ENCODE data around the gene PIGU. TPM values are rescaled to one million over a fixed set of nuclear protein-coding genes. Genes with fewer than 3 reads are reported as not detected.

PIGU gene
- total and polyA plus RNA-seq, 2 of the 13 experiments (the other 11 are each of a cell fraction or from before 2014, with no cell fraction given): 45.5 to 231 TPM

DNA sequence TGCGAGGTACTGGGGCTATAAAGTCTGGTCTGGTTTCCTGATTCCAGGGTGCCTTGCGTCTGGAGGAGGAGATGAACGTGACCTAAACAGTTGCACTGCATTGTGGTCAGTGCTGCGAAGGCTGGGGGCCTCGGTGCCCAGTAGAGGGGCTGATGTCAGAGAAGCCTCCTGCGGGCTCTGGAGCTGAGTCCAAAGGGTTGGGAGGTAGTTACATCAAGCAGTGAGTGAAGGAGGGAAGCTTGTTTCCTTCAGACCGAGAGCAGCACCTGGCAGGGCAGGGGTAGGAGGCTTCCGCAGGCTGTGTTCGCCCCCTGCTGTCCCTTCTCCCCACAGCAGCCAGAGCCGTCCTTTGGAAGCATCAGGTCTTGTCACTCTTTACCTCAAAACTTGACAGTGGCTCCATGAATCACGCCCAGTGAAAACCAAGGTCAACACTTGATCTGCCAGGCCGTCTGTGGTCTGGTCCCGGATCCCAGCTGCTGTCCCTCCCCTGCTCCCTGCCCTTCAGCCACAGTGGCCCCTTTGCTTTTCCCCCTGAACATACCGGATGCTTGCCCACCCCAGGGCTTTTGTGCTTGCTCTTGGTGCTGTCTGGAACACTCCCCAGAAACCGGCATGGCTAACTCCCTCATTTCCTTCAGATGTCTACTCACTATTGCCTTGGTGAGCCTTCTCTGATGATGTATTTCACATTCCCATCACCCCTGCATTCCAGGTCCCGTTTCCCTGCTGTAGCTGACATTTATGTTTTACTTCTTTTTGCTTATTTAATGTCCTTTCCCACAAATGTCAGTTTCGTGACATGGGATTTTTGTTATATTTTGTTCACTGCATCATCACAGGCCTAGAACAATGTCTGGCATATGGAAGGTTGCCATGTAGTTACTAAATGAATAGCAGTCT, 153.7 kb downstream of the PIGU start (continued):
- TF ChIP-seq ZUFSP (CRISPR knock-in tag; IDR thresholded peaks at IDR 0.05; ENCODE audit: borderline replicate concordance) (no peak), GZF1 (CRISPR knock-in tag; IDR thresholded peaks at IDR 0.05) (no peak), NR3C1 (CRISPR knock-in tag; IDR thresholded peaks at IDR 0.05) (no peak), SOX5 (CRISPR knock-in tag; IDR thresholded peaks at IDR 0.05; ENCODE audit: borderline replicate concordance) (peak; percentile 52), ZNF614 (CRISPR knock-in tag; IDR thresholded peaks at IDR 0.05; ENCODE audit: borderline replicate concordance) (no peak), ZNF710 (CRISPR knock-in tag; IDR thresholded peaks at IDR 0.05; ENCODE audit: borderline replicate concordance) (peak; percentile 64; the same call in 1 of the 2 replicates), ZNF547 (CRISPR knock-in tag; IDR thresholded peaks at IDR 0.05) (no peak), ZNF766 (CRISPR knock-in tag; IDR thresholded peaks at IDR 0.05; ENCODE audit: borderline replicate concordance) (no peak), PITX1 (CRISPR knock-in tag; IDR thresholded peaks at IDR 0.05) (peak; percentile 83), TMF1 (CRISPR knock-in tag; IDR thresholded peaks at IDR 0.05; ENCODE audit: low read depth) (no peak), ZNF619 (CRISPR knock-in tag; IDR thresholded peaks at IDR 0.05) (no peak), PAWR (CRISPR knock-in tag; IDR thresholded peaks at IDR 0.05; ENCODE audit: borderline replicate concordance) (no peak), XRCC5 (optimal IDR thresholded peaks at IDR 0.05; ENCODE audit: low read length) (peak; percentile 98), ETS1 (CRISPR knock-in tag; IDR thresholded peaks at IDR 0.05) (no peak), SALL2 (CRISPR knock-in tag; IDR thresholded peaks at IDR 0.05) (peak; percentile 61; the same call in 1 of the 2 replicates), SRSF4 (IDR thresholded peaks at IDR 0.05; ENCODE audit: low read depth, low read length, poor library complexity, severe bottlenecking) (no peak), REPIN1 (CRISPR knock-in tag; IDR thresholded peaks at IDR 0.05; ENCODE audit: borderline replicate concordance, low read depth) (peak; percentile 67), ZNF569 (CRISPR knock-in tag; IDR thresholded peaks at IDR 0.05; ENCODE audit: borderline replicate concordance) (no peak), ZFY (CRISPR knock-in tag; IDR thresholded peaks at IDR 0.05) (no peak), PHF5A (CRISPR knock-in tag; IDR thresholded peaks at IDR 0.05; ENCODE audit: low read depth, unreplicated experiment) (no peak)
- TF ChIP-seq, protein P1, sequence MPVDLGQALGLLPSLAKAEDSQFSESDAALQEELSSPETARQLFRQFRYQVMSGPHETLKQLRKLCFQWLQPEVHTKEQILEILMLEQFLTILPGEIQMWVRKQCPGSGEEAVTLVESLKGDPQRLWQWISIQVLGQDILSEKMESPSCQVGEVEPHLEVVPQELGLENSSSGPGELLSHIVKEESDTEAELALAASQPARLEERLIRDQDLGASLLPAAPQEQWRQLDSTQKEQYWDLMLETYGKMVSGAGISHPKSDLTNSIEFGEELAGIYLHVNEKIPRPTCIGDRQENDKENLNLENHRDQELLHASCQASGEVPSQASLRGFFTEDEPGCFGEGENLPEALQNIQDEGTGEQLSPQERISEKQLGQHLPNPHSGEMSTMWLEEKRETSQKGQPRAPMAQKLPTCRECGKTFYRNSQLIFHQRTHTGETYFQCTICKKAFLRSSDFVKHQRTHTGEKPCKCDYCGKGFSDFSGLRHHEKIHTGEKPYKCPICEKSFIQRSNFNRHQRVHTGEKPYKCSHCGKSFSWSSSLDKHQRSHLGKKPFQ (CRISPR knock-in tag; IDR thresholded peaks at IDR 0.05; ENCODE audit: insufficient replicate concordance): no peak
